ENCODE measurements around the gene DCC.

Gene DCC

DNA sequence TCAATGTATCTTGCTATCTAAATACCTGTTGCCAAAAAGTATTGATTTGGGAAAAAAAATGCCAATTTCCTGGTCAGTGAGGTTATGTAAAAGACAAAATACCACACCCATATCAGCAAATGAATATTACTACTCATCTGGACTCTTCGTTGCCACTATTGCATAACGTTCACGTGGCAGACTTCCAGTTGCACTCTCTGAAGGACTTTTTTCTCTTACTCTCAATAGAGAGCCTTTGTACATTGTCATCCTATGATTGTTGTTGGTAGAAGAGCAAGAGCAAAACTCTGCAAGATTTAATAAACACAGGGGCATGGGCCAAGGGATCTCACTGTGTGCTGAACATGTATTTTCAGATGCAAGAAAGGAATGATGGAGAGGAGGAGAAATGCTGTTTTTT is 1194.7 kb downstream of the DCC start:
- no peak for DNase-seq (ENCODE audit: low read depth, low spot score)
- TF ChIP-seq CTCF (IDR thresholded peaks at IDR 0.05; ENCODE audit: insufficient read depth, low read length, missing control alignments) = no peak
- CTCF ChIA-PET = no interaction called here

GRCh38 chr18:53536908-53537307 is 1196.9 kb downstream of the DCC start:
- POLR2A ChIA-PET = no interaction called here
- CTCF ChIA-PET = no interaction called here
- no peak for TF ChIP-seq CTCF (IDR thresholded peaks at IDR 0.05; ENCODE audit: insufficient read depth, low read length, missing control alignments)
- H3K4me3 ChIP-seq (ENCODE audit: low read depth, low read length) = no peak overlapping the region
- DNase-seq (ENCODE audit: low read depth, low spot score) = no peak

More for the DNA sequence above, 1194.7 kb downstream of the DCC start:
- H3K4me3 ChIP-seq (ENCODE audit: low read depth, low read length) = no peak overlapping the region
- POLR2A ChIA-PET = no interaction called here

GRCh38 chr18:53541924-53542323 is 1201.9 kb downstream of the DCC start:
- POLR2A ChIA-PET = no interaction called here
- no peak overlapping the region for H3K4me3 ChIP-seq (ENCODE audit: low read depth, low read length)
- CTCF ChIA-PET = no interaction called here
- no peak for TF ChIP-seq CTCF (IDR thresholded peaks at IDR 0.05; ENCODE audit: insufficient read depth, low read length, missing control alignments)
- DNase-seq (ENCODE audit: low read depth, low spot score) = no peak

DNA sequence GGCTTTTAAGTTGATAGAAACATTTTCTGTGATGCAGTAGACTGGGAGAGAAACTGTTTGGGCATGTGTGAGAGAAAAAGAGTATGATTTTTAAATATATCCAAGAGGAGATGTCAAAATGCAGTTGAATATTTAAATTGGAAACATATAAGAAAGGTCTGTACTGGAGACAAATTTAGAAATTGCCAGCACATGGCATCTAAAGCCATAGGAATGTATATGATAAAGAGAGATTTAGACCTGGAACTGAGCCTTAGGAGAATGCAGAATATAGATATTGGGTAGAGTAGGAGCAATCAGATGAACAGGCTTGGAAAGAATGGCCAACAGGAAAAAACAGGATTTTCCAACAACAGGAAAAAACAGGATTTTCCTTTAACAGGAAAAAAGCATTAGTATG is 1203.7 kb downstream of the DCC start:
- ChIA-PET POLR2A (no interaction called here), CTCF (no interaction called here)
- H3K4me3 ChIP-seq (ENCODE audit: low read depth, low read length) = no peak overlapping the region
- no peak for DNase-seq (ENCODE audit: low read depth, low spot score)
- TF ChIP-seq CTCF (IDR thresholded peaks at IDR 0.05; ENCODE audit: insufficient read depth, low read length, missing control alignments) = no peak

GRCh38 chr18:53544917-53545316 is 1204.9 kb downstream of the DCC start:
- no peak for DNase-seq (ENCODE audit: low read depth, low spot score)
- CTCF ChIA-PET = no interaction called here
- POLR2A ChIA-PET = no interaction called here
- no peak for TF ChIP-seq CTCF (IDR thresholded peaks at IDR 0.05; ENCODE audit: insufficient read depth, low read length, missing control alignments)
- H3K4me3 ChIP-seq (ENCODE audit: low read depth, low read length) = no peak overlapping the region

DNA sequence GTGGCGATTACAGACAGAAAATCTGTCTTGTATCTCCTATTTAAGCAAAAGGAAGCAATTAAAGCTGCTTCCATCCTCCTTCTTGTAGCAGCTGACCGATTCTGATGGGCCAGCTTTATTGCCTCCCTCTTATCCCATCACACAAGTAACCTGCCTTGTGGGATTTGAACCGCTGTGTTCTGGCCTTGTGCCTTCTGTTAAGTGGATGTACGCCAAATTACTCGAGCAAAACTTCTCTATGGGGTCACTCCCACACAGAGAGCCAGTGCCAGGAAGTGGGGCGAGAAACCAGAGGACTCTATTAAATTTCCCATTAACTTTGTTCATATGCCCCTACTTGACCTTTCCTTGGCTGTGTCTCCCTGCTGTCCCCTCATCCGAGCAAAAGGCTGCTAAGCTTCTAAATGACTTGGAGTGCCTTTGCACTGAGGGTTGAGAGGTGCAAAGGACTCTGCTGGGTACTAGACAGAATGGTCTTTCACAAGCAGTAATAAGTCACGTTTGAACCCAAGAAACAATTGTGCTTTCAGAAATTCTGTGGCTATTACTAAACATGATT is 1212.0 kb downstream of the DCC start:
- POLR2A ChIA-PET = no interaction called here
- no peak for TF ChIP-seq CTCF (IDR thresholded peaks at IDR 0.05; ENCODE audit: insufficient read depth, low read length, missing control alignments)
- CTCF ChIA-PET = no interaction called here
- H3K4me3 ChIP-seq (ENCODE audit: low read depth, low read length) = no peak overlapping the region
- no peak for DNase-seq (ENCODE audit: low read depth, low spot score)
